ENCODE data around the gene HPSE2.

Gene HPSE2

DNA sequence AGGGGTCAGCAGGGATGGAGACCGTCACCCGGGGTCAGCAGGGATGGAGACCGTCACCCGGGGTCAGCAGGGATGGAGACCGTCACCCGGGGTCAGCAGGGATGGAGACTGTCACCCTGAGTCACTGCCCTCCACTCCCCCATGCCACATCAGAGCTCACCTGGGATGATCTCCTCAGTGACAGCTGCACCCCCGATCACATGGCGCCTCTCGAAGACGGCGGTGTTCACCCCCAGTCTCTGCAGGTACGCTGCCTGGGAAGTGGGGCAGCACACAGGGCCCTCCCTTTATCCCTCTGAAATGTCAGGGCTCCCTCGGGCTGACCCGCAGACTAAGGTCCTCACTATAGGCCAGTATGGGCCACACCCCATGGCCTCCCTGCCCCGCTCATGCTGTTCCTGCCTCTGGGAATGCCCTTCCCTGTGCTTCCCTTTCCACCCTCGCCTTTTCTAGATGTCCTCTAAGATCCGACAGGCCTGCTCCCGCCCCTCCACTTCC lies 827.9 kb downstream of the HPSE2 start:
- no peaks in the 10 kb centered on the region for H3K9me3 ChIP-seq (ENCODE audit: severe bottlenecking)
- H3K36me3 ChIP-seq: no peaks in the 10 kb centered on the region
- no peak overlapping the region for H3K27ac ChIP-seq
- no peak overlapping the region for H3K4me3 ChIP-seq (ENCODE audit: low read depth, low read length)
- DNase-seq: no peak
- no peaks in the 10 kb centered on the region for H3K27me3 ChIP-seq (ENCODE audit: insufficient read depth, low read depth, severe bottlenecking)
- TF ChIP-seq, protein P1, sequence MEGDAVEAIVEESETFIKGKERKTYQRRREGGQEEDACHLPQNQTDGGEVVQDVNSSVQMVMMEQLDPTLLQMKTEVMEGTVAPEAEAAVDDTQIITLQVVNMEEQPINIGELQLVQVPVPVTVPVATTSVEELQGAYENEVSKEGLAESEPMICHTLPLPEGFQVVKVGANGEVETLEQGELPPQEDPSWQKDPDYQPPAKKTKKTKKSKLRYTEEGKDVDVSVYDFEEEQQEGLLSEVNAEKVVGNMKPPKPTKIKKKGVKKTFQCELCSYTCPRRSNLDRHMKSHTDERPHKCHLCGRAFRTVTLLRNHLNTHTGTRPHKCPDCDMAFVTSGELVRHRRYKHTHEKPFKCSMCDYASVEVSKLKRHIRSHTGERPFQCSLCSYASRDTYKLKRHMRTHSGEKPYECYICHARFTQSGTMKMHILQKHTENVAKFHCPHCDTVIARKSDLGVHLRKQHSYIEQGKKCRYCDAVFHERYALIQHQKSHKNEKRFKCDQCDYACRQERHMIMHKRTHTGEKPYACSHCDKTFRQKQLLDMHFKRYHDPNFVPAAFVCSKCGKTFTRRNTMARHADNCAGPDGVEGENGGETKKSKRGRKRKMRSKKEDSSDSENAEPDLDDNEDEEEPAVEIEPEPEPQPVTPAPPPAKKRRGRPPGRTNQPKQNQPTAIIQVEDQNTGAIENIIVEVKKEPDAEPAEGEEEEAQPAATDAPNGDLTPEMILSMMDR (IDR thresholded peaks at IDR 0.05; ENCODE audit: low read depth, low read length): no peak

Data from WERI-Rb-1 (cell line).